RWPE2 (cell line): ENCODE data around the gene GH1.
A peak's percentile ranks its signal among the peaks of the same experiment; 100 is the strongest.
"Not testable (repeated sequence)": the region's sequence is repeated elsewhere in the genome, so short reads cannot be mapped to it uniquely, and the experiment has no call there.

Experiments
- ATAC-seq: fragments of 200-7000 bp; cut with Tn5 transposase; 3 replicates; pipeline ENCODE4 v1.9.1; 2021; ENCODE audit warnings: low read depth
- DNase-seq: peaks from one replicate; pipeline ENCODE4 v3.0.0-alpha.2; 2020; ENCODE audit warnings: low spot score
- H3K27ac ChIP-seq: fragments of 450-650 bp; 2 replicates; pipeline ENCODE4 v1.5.1; 2017; ENCODE audit warnings: mild to moderate bottlenecking; ENCODE audit not compliant: poor library complexity, severe bottlenecking
- H3K27me3 ChIP-seq: fragments of 250-450 bp; sonication (Bioruptor Pico); 2 replicates; pipeline ENCODE4 v1.5.1; 2021; ENCODE audit warnings: mild to moderate bottlenecking, moderate library complexity; ENCODE audit not compliant: insufficient read depth, poor library complexity, severe bottlenecking
- H3K36me3 ChIP-seq: fragments of 250-450 bp; sonication (Bioruptor Pico); 2 replicates; pipeline ENCODE4 v1.5.1; 2020; ENCODE audit warnings: low read depth, mild to moderate bottlenecking, moderate library complexity
- H3K4me1 ChIP-seq: fragments of 250-450 bp; sonication (Bioruptor Pico); 2 replicates; pipeline ENCODE4 v1.5.1; 2021; ENCODE audit warnings: mild to moderate bottlenecking, moderate library complexity; ENCODE audit not compliant: insufficient read depth, poor library complexity, severe bottlenecking
- H3K4me3 ChIP-seq: fragments of 250-450 bp; sonication (Bioruptor Pico); 2 replicates; pipeline ENCODE4 v1.5.1; 2021; ENCODE audit warnings: mild to moderate bottlenecking, moderate library complexity; ENCODE audit not compliant: severe bottlenecking
- H3K9me3 ChIP-seq: fragments of 250-450 bp; sonication (Bioruptor Pico); 2 replicates; pipeline ENCODE4 v1.5.1; 2021; ENCODE audit warnings: mild to moderate bottlenecking, moderate library complexity; ENCODE audit not compliant: severe bottlenecking
- TF ChIP-seq, protein P1 (sequence below): fragments of 450-650 bp; IDR thresholded peaks from one replicate; pipeline ENCODE4 v1.5.1; 2017; ENCODE audit warnings: mild to moderate bottlenecking, moderate library complexity; ENCODE audit not compliant: poor library complexity, severe bottlenecking

Gene GH1

DNA sequence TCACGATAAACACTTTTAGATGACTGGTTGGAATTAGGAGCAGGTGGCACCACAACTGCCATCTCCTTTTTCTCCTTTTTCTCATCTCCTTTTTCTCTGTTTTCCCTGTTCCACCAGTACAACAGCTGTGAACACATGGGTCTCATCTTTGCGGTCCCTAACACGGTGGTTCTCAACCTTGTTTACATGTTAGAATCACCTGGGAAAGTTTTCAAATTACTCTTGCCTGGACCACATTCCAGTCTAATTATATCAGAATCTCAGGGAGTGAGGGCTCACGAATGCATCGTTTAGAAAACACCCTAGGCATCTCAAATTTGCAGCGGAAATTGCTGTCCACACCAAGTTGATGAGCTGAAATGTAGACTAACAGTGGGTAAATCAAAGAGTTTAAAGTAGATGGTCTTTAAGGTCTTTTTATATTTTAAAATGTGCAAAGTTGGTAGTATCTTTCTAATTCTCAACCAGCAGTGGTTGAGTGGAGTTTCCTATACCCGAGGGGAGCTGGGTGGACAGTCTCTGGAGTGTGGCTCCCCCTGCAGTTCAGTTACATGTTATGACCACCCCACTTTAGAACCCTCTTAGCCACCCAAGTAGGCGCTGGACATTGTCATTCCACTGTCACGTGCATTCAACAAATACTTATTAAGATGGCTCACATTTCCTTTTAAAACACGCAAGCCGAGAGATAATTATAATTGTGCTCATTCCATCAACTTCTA is 26.2 kb downstream of the GH1 start:
- H3K4me3 ChIP-seq, H3K27me3 ChIP-seq, DNase-seq, H3K4me1 ChIP-seq, H3K36me3 ChIP-seq, ATAC-seq, H3K9me3 ChIP-seq, H3K27ac ChIP-seq: not testable (repeated sequence)

DNA sequence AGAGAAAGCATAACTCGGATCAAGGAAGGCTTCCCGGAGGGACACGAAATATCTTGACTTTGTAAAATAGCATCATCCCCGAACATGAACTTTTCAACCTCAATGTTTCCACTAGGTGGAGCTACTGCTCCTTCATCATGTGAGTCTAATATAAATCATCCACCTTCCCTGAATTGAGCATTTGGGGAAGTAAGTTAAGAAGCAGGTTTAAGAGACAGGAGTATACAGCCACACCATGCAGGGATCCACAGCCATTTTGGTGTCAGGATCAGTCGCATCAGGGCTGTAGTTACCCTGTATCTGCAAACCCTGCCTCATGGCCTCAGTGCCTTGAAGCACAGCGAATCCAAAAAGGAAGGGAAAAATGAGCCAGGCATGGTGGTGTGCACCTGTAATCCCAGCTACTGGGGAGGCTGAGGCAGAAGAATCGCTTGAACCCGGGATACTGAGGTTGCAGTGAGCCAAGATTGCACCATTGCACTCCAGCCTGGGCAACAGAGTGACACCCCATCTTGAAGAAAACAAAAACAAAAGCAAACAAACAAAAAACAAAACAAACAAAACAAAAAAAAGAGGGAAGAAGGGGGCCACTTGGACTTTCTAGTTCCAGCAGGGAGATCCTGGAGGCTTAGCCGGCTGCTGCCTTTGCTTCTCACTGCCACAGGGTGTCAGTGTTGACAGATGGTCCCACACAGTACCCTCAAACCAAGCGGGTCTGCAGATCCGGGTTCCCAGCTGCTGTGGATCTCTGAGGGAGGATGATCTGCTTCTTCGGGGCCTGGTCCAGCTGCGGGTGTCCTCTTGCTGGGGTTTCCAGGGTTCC is 29.4 kb downstream of the GH1 start:
- TF ChIP-seq, protein P1, sequence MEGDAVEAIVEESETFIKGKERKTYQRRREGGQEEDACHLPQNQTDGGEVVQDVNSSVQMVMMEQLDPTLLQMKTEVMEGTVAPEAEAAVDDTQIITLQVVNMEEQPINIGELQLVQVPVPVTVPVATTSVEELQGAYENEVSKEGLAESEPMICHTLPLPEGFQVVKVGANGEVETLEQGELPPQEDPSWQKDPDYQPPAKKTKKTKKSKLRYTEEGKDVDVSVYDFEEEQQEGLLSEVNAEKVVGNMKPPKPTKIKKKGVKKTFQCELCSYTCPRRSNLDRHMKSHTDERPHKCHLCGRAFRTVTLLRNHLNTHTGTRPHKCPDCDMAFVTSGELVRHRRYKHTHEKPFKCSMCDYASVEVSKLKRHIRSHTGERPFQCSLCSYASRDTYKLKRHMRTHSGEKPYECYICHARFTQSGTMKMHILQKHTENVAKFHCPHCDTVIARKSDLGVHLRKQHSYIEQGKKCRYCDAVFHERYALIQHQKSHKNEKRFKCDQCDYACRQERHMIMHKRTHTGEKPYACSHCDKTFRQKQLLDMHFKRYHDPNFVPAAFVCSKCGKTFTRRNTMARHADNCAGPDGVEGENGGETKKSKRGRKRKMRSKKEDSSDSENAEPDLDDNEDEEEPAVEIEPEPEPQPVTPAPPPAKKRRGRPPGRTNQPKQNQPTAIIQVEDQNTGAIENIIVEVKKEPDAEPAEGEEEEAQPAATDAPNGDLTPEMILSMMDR = peak; percentile 65
- DNase-seq = not testable (repeated sequence)

DNA sequence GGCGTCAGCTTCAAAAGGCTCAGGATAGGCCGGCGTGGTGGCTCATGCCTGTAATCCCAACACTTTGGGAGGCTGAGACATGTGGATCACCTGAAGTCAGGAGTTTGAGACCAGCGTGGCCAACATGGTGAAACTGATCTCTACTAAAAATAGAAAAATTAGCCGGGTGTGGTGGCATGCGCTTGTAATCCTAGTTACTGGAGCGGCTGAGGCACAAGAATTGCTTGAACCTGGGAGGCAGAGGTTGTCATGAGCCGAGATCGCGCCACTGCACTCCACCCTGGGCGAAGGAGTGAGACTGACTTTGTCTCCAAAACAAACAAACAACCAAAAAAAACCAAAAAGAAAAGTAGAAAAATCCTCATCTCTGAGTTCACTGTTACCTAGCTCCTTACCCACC is 33.5 kb downstream of the GH1 start:
- H3K27ac ChIP-seq, H3K27me3 ChIP-seq, H3K4me3 ChIP-seq, H3K4me1 ChIP-seq, DNase-seq, ATAC-seq, H3K36me3 ChIP-seq, H3K9me3 ChIP-seq: not testable (repeated sequence)

More for the DNA sequence above, 29.4 kb downstream of the GH1 start:
- not testable (repeated sequence) for H3K27ac ChIP-seq, H3K36me3 ChIP-seq, H3K4me1 ChIP-seq, H3K4me3 ChIP-seq, H3K9me3 ChIP-seq, H3K27me3 ChIP-seq
- ATAC-seq = peak; percentile 69; the same call in 2 of the 3 replicates

DNA sequence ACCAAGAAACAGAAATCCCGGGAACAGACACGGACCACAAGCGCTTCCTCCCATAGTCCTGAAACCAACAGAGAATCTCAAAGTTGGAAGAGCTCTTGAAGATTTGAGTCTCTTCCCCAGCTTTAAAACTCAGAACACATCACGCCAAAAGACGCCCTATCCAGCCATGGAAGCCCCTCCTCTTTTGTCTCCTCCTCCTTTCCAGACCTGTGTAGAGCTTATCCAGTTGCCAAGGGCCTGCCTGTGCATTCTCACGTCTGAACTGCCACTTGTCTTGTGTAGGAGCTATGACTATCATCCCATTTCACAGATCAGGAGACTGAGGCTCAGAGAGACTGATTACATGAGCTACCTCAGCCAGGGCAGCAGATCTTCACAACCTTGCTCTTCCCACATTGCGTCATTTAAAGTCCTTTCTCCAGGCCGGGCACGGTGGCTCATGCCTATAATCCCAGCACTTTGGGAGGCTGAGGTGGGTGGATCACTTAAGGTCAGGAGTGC is 36.0 kb downstream of the GH1 start:
- H3K9me3 ChIP-seq, H3K4me3 ChIP-seq, H3K27me3 ChIP-seq, DNase-seq, H3K27ac ChIP-seq, ATAC-seq, H3K36me3 ChIP-seq, H3K4me1 ChIP-seq: not testable (repeated sequence)
- TF ChIP-seq, protein P1 = peak; percentile 29

DNA sequence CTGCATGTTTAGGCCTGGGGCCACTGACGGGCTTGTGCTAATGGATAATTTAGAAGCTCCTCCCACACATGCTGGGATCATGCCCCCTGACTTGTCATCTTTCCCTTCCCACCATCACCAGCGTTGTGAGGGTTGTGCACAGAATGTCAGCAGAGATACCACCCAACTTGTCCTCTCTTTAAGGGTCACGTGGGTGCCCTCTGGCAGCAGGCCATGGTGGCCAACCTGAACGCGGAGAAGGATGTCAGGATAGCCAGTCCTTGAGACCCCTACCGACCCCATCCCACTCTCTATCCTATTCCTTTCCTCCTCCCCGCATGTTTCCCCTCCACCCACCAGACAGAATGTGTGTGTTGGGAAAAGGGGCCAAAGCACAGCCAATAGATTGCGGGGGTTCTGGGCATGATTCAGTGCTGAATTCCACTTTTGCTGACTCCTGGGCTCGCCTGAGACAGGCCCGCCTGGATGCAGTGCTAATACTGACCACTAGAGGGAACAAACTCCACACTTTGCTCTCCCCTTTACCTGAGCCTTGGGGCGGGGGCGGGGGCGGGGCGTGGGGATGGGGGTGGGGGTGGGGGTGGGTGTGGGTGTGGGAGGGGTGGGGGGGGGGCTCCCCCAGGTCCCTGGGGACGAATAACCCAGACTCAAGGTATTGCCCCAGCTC is 36.6 kb downstream of the GH1 start, which contains the start of gene GH2:
TSS of gene GH2 (minus strand) at position 10 of the 667 bp plus-strand sequence. CDS start 143 bp downstream, outside the sequence.
- no peaks in the 10 kb centered on the region for H3K36me3 ChIP-seq
- H3K9me3 ChIP-seq = no peaks in the 10 kb centered on the region
- DNase-seq (no peak), ATAC-seq (peak; percentile 90)
- H3K27ac ChIP-seq = no peak within 1 kb of the TSS
- H3K27me3 ChIP-seq = no peaks in the 10 kb centered on the region
- no peak within 1 kb of the TSS for H3K4me3 ChIP-seq
- H3K4me1 ChIP-seq = no peaks in the 10 kb centered on the region
- TF ChIP-seq, protein P1 = peak; percentile 37

DNA sequence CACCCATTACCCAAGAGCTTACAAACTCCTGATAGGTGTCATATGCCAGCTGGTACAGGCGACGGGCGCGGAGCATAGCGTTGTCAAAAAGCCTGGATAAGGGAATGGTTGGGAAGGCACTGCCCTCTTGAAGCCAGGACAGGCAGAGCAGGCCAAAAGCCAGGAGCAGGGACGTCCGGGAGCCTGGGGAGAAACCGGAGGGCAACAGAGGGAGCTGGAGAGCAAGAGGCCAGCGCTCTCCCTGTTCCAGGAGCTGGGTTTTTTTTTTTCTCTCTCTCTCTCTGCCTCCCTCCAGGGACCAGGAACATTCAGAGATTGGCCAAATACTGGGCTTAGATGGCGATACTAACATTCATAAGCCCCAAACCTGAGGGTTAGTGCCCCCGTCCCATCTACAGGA is 37.3 kb downstream of the GH1 start:
- DNase-seq, H3K4me3 ChIP-seq, H3K4me1 ChIP-seq, H3K36me3 ChIP-seq, ATAC-seq, H3K27ac ChIP-seq, H3K9me3 ChIP-seq, H3K27me3 ChIP-seq: not testable (repeated sequence)
